Gastroesophageal sphincter (tissue), 4 donors: Measurements from ENCODE around the gene SEMA3D. TPM values are rescaled to one million over a fixed set of nuclear protein-coding genes. Genes with fewer than 3 reads are reported as not detected.

Experiments used
- ATAC-seq: fragments of 150-250 bp; one replicate; pipeline ENCODE4 v1.9.1; 2016; ENCODE audit warnings: mild to moderate bottlenecking, moderate library complexity
- H3K27ac ChIP-seq, 4 donors: fragments of 200-600 bp; sonication (generic) in 3 of 4; 1 replicate in 3 of 4; 2 replicates in 1 of 4; pipeline ENCODE4 v1.5.1; 2016 to 2019
- H3K27me3 ChIP-seq: fragments of 200-600 bp; sonication (generic); one replicate; pipeline ENCODE4 v1.5.1; 2019
- H3K36me3 ChIP-seq, 2 donors: fragments of 200-600 bp; sonication (generic); one replicate each; pipeline ENCODE4 v1.5.1; 2019; ENCODE audit warnings: control low read depth in 1 of 2
- H3K4me1 ChIP-seq, 3 donors: fragments of 200-600 bp; sonication (generic); 1 replicate in 2 of 3; 2 replicates in 1 of 3; pipeline ENCODE4 v1.5.1; 2016 to 2019; ENCODE audit warnings: control low read depth in 2 of 3
- H3K4me3 ChIP-seq, 2 donors: fragments of 200-600 bp; sonication (generic); one replicate each; pipeline ENCODE4 v1.5.1; 2019; ENCODE audit warnings: mild to moderate bottlenecking in 1 of 2, moderate library complexity in 1 of 2
- H3K9me3 ChIP-seq, 3 donors: fragments of 200-600 bp; sonication (generic); one replicate each; pipeline ENCODE4 v1.5.1; 2017 to 2019; ENCODE audit warnings: control low read depth in 2 of 3
- EP300 ChIP-seq: sonication (generic); formaldehyde crosslinking; IDR thresholded peaks from one replicate; pipeline ENCODE4 v1.6.1; 2017; ENCODE audit warnings: antibody characterized with exemption, mild to moderate bottlenecking
- POLR2A ChIP-seq, 2 donors: fragments of 450-650 bp; IDR thresholded peaks; one replicate each; pipeline ENCODE4 v1.6.1; 2017; ENCODE audit warnings: antibody characterized with exemption in 2 of 2, mild to moderate bottlenecking in 2 of 2, moderate library complexity in 1 of 2
- POLR2AphosphoS5 ChIP-seq: sonication (generic); formaldehyde crosslinking; IDR thresholded peaks from one replicate; pipeline ENCODE4 v1.6.1; 2017; ENCODE audit warnings: antibody characterized with exemption
- WGBS, 2 donors: methylation state at CpG; one replicate each; pipeline ENCODE4 v1.1.5; 2018; ENCODE audit warnings: low coverage in 1 of 2; 5-methylcytosine and 5-hydroxymethylcytosine counted together
- total RNA-seq, 4 donors: library from RNA; depleted of rRNA; stranded (reverse); fragments of >200 nt; gene quantifications; one replicate each; pipeline ENCODE4 v1.1.0, GENCODE V29; 2016
- TF ChIP-seq, protein P1 (sequence below), 4 experiments: fragments of 200-600 bp in 2 of 4; fragments of 450-650 bp in 2 of 4; sonication (generic) in 1 of 4; IDR thresholded peaks; one replicate each; pipeline ENCODE4 v1.5.1; 2017 to 2019; ENCODE audit warnings: antibody characterized with exemption in 4 of 4, mild to moderate bottlenecking in 2 of 4, moderate library complexity in 2 of 4

The SEMA3D gene
- total RNA-seq, 4 donors from 2014 or later, result 0.27 to 24.6 (median 6.5) TPM

GRCh38 chr7:85126383-85126782, 60.5 kb downstream of the SEMA3D start:
- H3K9me3 ChIP-seq, result no peaks in the 10 kb centered on the region
- ATAC-seq, result no peak
- TF ChIP-seq POLR2AphosphoS5, result no peak
- TF ChIP-seq EP300, result no peak
- TF ChIP-seq, protein P1, sequence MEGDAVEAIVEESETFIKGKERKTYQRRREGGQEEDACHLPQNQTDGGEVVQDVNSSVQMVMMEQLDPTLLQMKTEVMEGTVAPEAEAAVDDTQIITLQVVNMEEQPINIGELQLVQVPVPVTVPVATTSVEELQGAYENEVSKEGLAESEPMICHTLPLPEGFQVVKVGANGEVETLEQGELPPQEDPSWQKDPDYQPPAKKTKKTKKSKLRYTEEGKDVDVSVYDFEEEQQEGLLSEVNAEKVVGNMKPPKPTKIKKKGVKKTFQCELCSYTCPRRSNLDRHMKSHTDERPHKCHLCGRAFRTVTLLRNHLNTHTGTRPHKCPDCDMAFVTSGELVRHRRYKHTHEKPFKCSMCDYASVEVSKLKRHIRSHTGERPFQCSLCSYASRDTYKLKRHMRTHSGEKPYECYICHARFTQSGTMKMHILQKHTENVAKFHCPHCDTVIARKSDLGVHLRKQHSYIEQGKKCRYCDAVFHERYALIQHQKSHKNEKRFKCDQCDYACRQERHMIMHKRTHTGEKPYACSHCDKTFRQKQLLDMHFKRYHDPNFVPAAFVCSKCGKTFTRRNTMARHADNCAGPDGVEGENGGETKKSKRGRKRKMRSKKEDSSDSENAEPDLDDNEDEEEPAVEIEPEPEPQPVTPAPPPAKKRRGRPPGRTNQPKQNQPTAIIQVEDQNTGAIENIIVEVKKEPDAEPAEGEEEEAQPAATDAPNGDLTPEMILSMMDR (IDR thresholded peaks at IDR 0.05), result no peak
- TF ChIP-seq POLR2A (IDR thresholded peaks at IDR 0.05), result no peak

DNA sequence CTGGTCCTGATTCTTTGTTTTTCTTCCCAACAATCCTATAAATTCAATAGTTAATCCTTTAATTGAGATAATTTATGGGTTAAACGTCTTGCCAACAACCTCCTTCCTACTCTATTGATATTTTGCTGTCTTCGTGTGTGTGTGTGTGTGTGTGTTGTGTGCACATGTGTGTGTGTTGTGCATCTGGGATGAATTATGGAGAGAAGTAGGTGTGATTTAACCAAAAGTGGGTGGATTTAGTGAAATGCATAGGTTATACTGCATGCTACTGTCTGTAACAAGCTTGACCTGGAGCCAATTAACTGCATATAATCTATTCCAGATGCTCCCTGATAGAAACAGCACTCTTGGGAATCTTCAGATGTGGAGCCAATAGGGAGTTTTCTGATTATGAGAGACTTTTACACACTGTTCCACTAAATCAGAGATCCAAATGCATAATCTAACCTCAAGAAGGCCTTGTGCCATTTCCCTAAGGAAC, 61.2 kb downstream of the SEMA3D start:
- TF ChIP-seq EP300 (no peak), POLR2A (IDR thresholded peaks at IDR 0.05) (no peak), POLR2AphosphoS5 (no peak)
- TF ChIP-seq, protein P1 (IDR thresholded peaks at IDR 0.05), result no peak
- no peak for ATAC-seq
- Histone ChIP-seq H3K4me3 (no peak overlapping the region), H3K27me3 (no peaks in the 10 kb centered on the region), H3K4me1 (no peaks in the 10 kb centered on the region), H3K27ac (no peak overlapping the region), H3K36me3 (no peaks in the 10 kb centered on the region), H3K9me3 (no peaks in the 10 kb centered on the region)
- 47 to 80% methylated on average over 1 to 2 of the region's 2 CpGs for WGBS, 2 donors

More at GRCh38 chr7:85126383-85126782, 60.5 kb downstream of the SEMA3D start:
- Histone ChIP-seq H3K27ac (no peak overlapping the region), H3K27me3 (no peaks in the 10 kb centered on the region), H3K4me3 (no peak overlapping the region), H3K36me3 (no peaks in the 10 kb centered on the region), H3K4me1 (no peaks in the 10 kb centered on the region)
- WGBS, 2 donors, result 60 to 82% methylated on average over 1 to 2 of the region's 2 CpGs

DNA sequence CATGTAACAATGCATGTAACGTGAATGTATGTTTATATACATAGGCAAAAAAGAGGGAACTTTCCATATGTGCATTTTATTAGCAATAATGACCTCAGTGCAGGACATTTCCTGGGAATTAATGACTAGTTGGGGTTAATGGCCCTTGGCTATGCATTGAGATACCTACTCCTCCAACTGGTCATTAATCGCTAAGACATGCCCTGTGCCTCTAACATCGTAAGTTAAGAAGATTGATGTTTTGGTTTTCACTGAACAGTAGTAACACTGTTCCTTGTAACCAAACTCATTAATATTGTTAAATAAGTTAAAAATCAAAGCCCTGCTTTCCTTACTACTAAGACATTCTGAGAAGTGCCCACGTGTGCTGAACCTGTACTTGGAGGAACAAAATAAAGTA, 61.7 kb downstream of the SEMA3D start:
- TF ChIP-seq POLR2A (IDR thresholded peaks at IDR 0.05) (no peak), POLR2AphosphoS5 (no peak), EP300 (no peak)
- no peaks in the 10 kb centered on the region for H3K4me1 ChIP-seq
- H3K27me3 ChIP-seq, result no peaks in the 10 kb centered on the region
- ATAC-seq, result no peak
- WGBS, 2 donors, result 88 to 93% methylated on average over 4 of the region's 4 CpGs
- no peak overlapping the region for H3K4me3 ChIP-seq
- no peak overlapping the region for H3K27ac ChIP-seq
- no peaks in the 10 kb centered on the region for H3K9me3 ChIP-seq
- H3K36me3 ChIP-seq, result no peaks in the 10 kb centered on the region

GRCh38 chr7:85119934-85120333, 66.9 kb downstream of the SEMA3D start:
- Histone ChIP-seq H3K9me3 (no peaks in the 10 kb centered on the region), H3K27ac (no peak overlapping the region), H3K4me3 (no peak overlapping the region), H3K4me1 (no peaks in the 10 kb centered on the region), H3K36me3 (no peaks in the 10 kb centered on the region), H3K27me3 (no peaks in the 10 kb centered on the region)
- 100% methylated on average over 2 to 3 of the region's 3 CpGs for WGBS, 2 donors
- TF ChIP-seq POLR2A (IDR thresholded peaks at IDR 0.05) (no peak), EP300 (no peak), POLR2AphosphoS5 (no peak)
- TF ChIP-seq, protein P1 (IDR thresholded peaks at IDR 0.05), result no peak
- ATAC-seq, result no peak

GRCh38 chr7:85115862-85116261, 71.0 kb downstream of the SEMA3D start:
- TF ChIP-seq EP300 (no peak), POLR2AphosphoS5 (no peak), POLR2A (IDR thresholded peaks at IDR 0.05) (no peak)
- TF ChIP-seq, protein P1 (IDR thresholded peaks at IDR 0.05), result no peak
- H3K36me3 ChIP-seq, result no peaks in the 10 kb centered on the region
- no peak overlapping the region for H3K27ac ChIP-seq
- H3K9me3 ChIP-seq, result no peaks in the 10 kb centered on the region
- H3K27me3 ChIP-seq, result no peaks in the 10 kb centered on the region
- H3K4me1 ChIP-seq, result no peaks in the 10 kb centered on the region
- no peak overlapping the region for H3K4me3 ChIP-seq
- no peak for ATAC-seq
